GM18511 (cell line): Measurements from ENCODE around the gene SBF2.
"Not testable (repeated sequence)": the region's sequence is repeated elsewhere in the genome, so short reads cannot be mapped to it uniquely, and the experiment has no call there.

Experiments
- ATAC-seq: cut with Tn5 transposase; IDR thresholded peaks from one replicate; pipeline ENCODE4 v1.9.1; 2021; ENCODE audit warnings: mild to moderate bottlenecking, moderate library complexity; ENCODE audit not compliant: unreplicated experiment

SBF2 gene

GRCh38 chr11:10205928-10206327, 88.1 kb downstream of the SBF2 start:
- ATAC-seq, result no peak

- no peak for ATAC-seq
Measured at GRCh38 chr11:10204021-10204420, 90.0 kb downstream of the SBF2 start.

GRCh38 chr11:10201343-10201742, 92.7 kb downstream of the SBF2 start:
- ATAC-seq, result no peak

GRCh38 chr11:10197091-10197490, 96.9 kb downstream of the SBF2 start:
- no peak for ATAC-seq

GRCh38 chr11:10192036-10192435, 102.0 kb downstream of the SBF2 start:
- no peak for ATAC-seq

- no peak for ATAC-seq
Measured at GRCh38 chr11:10181811-10182210, 112.2 kb downstream of the SBF2 start.

GRCh38 chr11:10164621-10165020, 129.4 kb downstream of the SBF2 start:
- no peak for ATAC-seq

- no peak for ATAC-seq
Measured at GRCh38 chr11:10162222-10162621, 131.8 kb downstream of the SBF2 start.

GRCh38 chr11:10160350-10160749, 133.7 kb downstream of the SBF2 start:
- ATAC-seq, result no peak

GRCh38 chr11:10158461-10158860, 135.6 kb downstream of the SBF2 start:
- ATAC-seq, result no peak

GRCh38 chr11:10155793-10156490, 138.1 kb downstream of the SBF2 start:
- no peak for ATAC-seq

GRCh38 chr11:10150800-10151199, 143.2 kb downstream of the SBF2 start:
- ATAC-seq, result no peak

- ATAC-seq, result no peak
Measured at GRCh38 chr11:10149553-10149952, 144.5 kb downstream of the SBF2 start.

- ATAC-seq, result no peak
Measured at GRCh38 chr11:10147195-10147594, 146.8 kb downstream of the SBF2 start.

- no peak for ATAC-seq
Measured at GRCh38 chr11:10144954-10145353, 149.1 kb downstream of the SBF2 start.

GRCh38 chr11:10139656-10140055, 154.4 kb downstream of the SBF2 start:
- ATAC-seq, result no peak

- no peak for ATAC-seq
Measured at GRCh38 chr11:10139143-10139542, 154.9 kb downstream of the SBF2 start.

GRCh38 chr11:10134975-10135481, 159.0 kb downstream of the SBF2 start:
- ATAC-seq, result no peak

GRCh38 chr11:10134226-10134625, 159.8 kb downstream of the SBF2 start:
- not testable (repeated sequence) for ATAC-seq

GRCh38 chr11:10133251-10133650, 160.8 kb downstream of the SBF2 start:
- not testable (repeated sequence) for ATAC-seq

- no peak for ATAC-seq
Measured at GRCh38 chr11:10130875-10131274, 163.1 kb downstream of the SBF2 start.

- not testable (repeated sequence) for ATAC-seq
Measured at GRCh38 chr11:10129184-10129583, 164.8 kb downstream of the SBF2 start.
